GM18861 (cell line): ENCODE measurements around the gene TDRD9.

ENCODE experiments used
- ATAC-seq: cut with Tn5 transposase; IDR thresholded peaks from one replicate; pipeline ENCODE4 v1.9.1; 2021; ENCODE audit not compliant: unreplicated experiment

The TDRD9 gene

GRCh38 chr14:104025534-104025933 lies 97.3 kb downstream of the TDRD9 start:
- no peak for ATAC-seq

- no peak for ATAC-seq
Measured at GRCh38 chr14:104026024-104026423, 97.8 kb downstream of the TDRD9 start.

- ATAC-seq: no peak
Measured at GRCh38 chr14:104030958-104031357, 102.7 kb downstream of the TDRD9 start.

- ATAC-seq: no peak
Measured at GRCh38 chr14:104031384-104031783, 103.1 kb downstream of the TDRD9 start.

GRCh38 chr14:104034976-104035699 lies 106.9 kb downstream of the TDRD9 start:
- ATAC-seq: no peak

- no peak for ATAC-seq
Measured at GRCh38 chr14:104036212-104036611, 108.0 kb downstream of the TDRD9 start.

GRCh38 chr14:104037074-104037473 lies 108.8 kb downstream of the TDRD9 start:
- ATAC-seq: no peak

- ATAC-seq: no peak
Measured at GRCh38 chr14:104037903-104038302, 109.6 kb downstream of the TDRD9 start.

GRCh38 chr14:104039214-104039613 lies 111.0 kb downstream of the TDRD9 start:
- no peak for ATAC-seq

- no peak for ATAC-seq
Measured at GRCh38 chr14:104040539-104040938, 112.3 kb downstream of the TDRD9 start.

- ATAC-seq: no peak
Measured at GRCh38 chr14:104041430-104042104, 113.3 kb downstream of the TDRD9 start.

GRCh38 chr14:104044016-104044415 lies 115.8 kb downstream of the TDRD9 start:
- no peak for ATAC-seq

- no peak for ATAC-seq
Measured at GRCh38 chr14:104047761-104048160, 119.5 kb downstream of the TDRD9 start.

- ATAC-seq: no peak
Measured at GRCh38 chr14:104048758-104049507, 120.7 kb downstream of the TDRD9 start.

GRCh38 chr14:104049576-104050240 lies 121.5 kb downstream of the TDRD9 start:
- no peak for ATAC-seq

GRCh38 chr14:104051092-104051813 lies 123.0 kb downstream of the TDRD9 start:
- ATAC-seq: no peak

- no peak for ATAC-seq
Measured at GRCh38 chr14:104054222-104054905, 126.1 kb downstream of the TDRD9 start.

GRCh38 chr14:104062281-104062680 lies 134.0 kb downstream of the TDRD9 start:
- no peak for ATAC-seq

GRCh38 chr14:104064003-104064402 lies 135.7 kb downstream of the TDRD9 start:
- ATAC-seq: no peak

- no peak for ATAC-seq
Measured at GRCh38 chr14:104066279-104066678, 138.0 kb downstream of the TDRD9 start.
